MCF 10A (cell line): ENCODE measurements around the gene NPM3. TPM values are rescaled to one million over a fixed set of nuclear protein-coding genes. Genes with fewer than 3 reads are reported as not detected.

Experiments
- BruUV-seq: library from RNA; stranded (reverse); fragments of 400-500 nt; replicated peaks from 2 replicates; lab custom pipeline; 2021; lab: Mats Ljungman, UMichigan
- CTCF ChIA-PET: fragments of 300-600 bp; sonication (Branson Sonifier 250); formaldehyde crosslinking; extraction: SDS; loops from one replicate; lab custom pipeline; 2021; ENCODE audit warnings: antibody characterized with exemption, inconsistent platforms; lab: Yijun Ruan, JAX
- POLR2A ChIA-PET: fragments of 300-600, 350-650 bp; sonication (Branson Sonifier 250); formaldehyde crosslinking; extraction: SDS; loops from one replicate; lab custom pipeline; 2020; ENCODE audit warnings: antibody characterized with exemption, inconsistent platforms; lab: Yijun Ruan, JAX
- DNase-seq: peaks from one replicate; pipeline ENCODE4 v3.0.0-alpha.2; 2018; ENCODE audit not compliant: unreplicated experiment
- H3K27ac Mint-ChIP-seq: one replicate; pipeline ENCODE4 v1.8.0; 2022; ENCODE audit warnings: mild to moderate bottlenecking, low read depth, mixed read lengths; ENCODE audit not compliant: unreplicated experiment
- H3K27me3 Mint-ChIP-seq: one replicate; pipeline ENCODE4 v1.8.0; 2022; ENCODE audit warnings: mixed read lengths; ENCODE audit not compliant: insufficient read depth, unreplicated experiment
- H3K36me3 Mint-ChIP-seq: one replicate; pipeline ENCODE4 v1.8.0; 2022; ENCODE audit warnings: mild to moderate bottlenecking, moderate library complexity, mixed read lengths; ENCODE audit not compliant: insufficient read depth, unreplicated experiment
- H3K4me1 Mint-ChIP-seq: one replicate; pipeline ENCODE4 v1.8.0; 2022; ENCODE audit warnings: mixed read lengths; ENCODE audit not compliant: insufficient read depth, unreplicated experiment
- H3K4me3 Mint-ChIP-seq: one replicate; pipeline ENCODE4 v1.8.0; 2022; ENCODE audit warnings: mild to moderate bottlenecking, moderate library complexity, mixed read lengths; ENCODE audit not compliant: unreplicated experiment
- H3K9me3 Mint-ChIP-seq: one replicate; pipeline ENCODE4 v1.8.0; 2022; ENCODE audit warnings: mixed read lengths; ENCODE audit not compliant: unreplicated experiment
- CTCF ChIP-seq: fragments of 200-600 bp; IDR thresholded peaks from one replicate; pipeline ENCODE4 v1.8.0; 2022; ENCODE audit warnings: antibody characterized with exemption, mild to moderate bottlenecking; ENCODE audit not compliant: unreplicated experiment
- intact Hi-C: fragments of 100-400 bp; cut with micrococcal nuclease; formaldehyde crosslinking; loops from 2 replicates; pipeline ENCODE4 v1.14.1; 2022
- total RNA-seq: library from RNA; stranded (reverse); gene quantifications from 2 replicates; pipeline ENCODE4 v1.2.3, GENCODE V29; 2022

NPM3 gene
- total RNA-seq, 1 experiment from 2014 or later, result 163 TPM

- Mint-ChIP-seq H3K4me1 (peaks cover 20% of the 10 kb centered on the region), H3K4me3 (peak overlapping the region; percentile 84), H3K27ac (peak overlapping the region; percentile 89), H3K27me3 (no peaks in the 10 kb centered on the region), H3K9me3 (no peaks in the 10 kb centered on the region), H3K36me3 (peaks cover 29% of the 10 kb centered on the region)
- ChIA-PET CTCF (interaction anchor here (0.7 kb wide), 1 partner anchor 217 kb away, joined by 3 read pairs; no protein-coding TSS in a partner anchor), POLR2A (interaction anchor here (0.7 to 4.7 kb wide), 18 partner anchors 9 to 785 kb away, joined by 3 to 56 read pairs (median 4); partner anchors contain the start of genes DPCD, NPM3 and POLL)
- no TSS peak for BruUV-seq
- DNase-seq, result no peak
- intact Hi-C loops, result no loop called here
- TF ChIP-seq CTCF, result no peak
Observed at GRCh38 chr10:101816913-101817336, 33.7 kb upstream of the NPM3 start.

GRCh38 chr10:101816376-101816775 is 33.1 kb upstream of the NPM3 start:
- Mint-ChIP-seq H3K9me3 (no peaks in the 10 kb centered on the region), H3K4me3 (peak overlapping the region; percentile 84), H3K36me3 (peaks cover 33% of the 10 kb centered on the region), H3K4me1 (peaks cover 20% of the 10 kb centered on the region), H3K27ac (peak overlapping the region; percentile 41), H3K27me3 (no peaks in the 10 kb centered on the region)
- no peak for DNase-seq
- POLR2A ChIA-PET, result interaction anchor here (0.7 to 4.7 kb wide), 14 partner anchors 9 to 784 kb away, joined by 3 to 56 read pairs (median 4); partner anchors contain the start of genes ARMH3, DPCD, FBXW4 and NPM3
- CTCF ChIA-PET, result interaction anchor here (0.7 to 1.0 kb wide), 3 partner anchors 195 to 661 kb away, joined by 3 to 5 read pairs (median 3); no protein-coding TSS in a partner anchor
- no TSS peak for BruUV-seq
- intact Hi-C loops, result no loop called here
- no peak for TF ChIP-seq CTCF

GRCh38 chr10:101814466-101815071 is 31.3 kb upstream of the NPM3 start:
- Mint-ChIP-seq H3K27me3 (no peaks in the 10 kb centered on the region), H3K9me3 (no peaks in the 10 kb centered on the region), H3K36me3 (peaks cover 46% of the 10 kb centered on the region), H3K27ac (peak overlapping the region; percentile 41), H3K4me1 (peaks cover 20% of the 10 kb centered on the region), H3K4me3 (peak overlapping the region; percentile 84)
- no peak for TF ChIP-seq CTCF
- no TSS peak for BruUV-seq
- intact Hi-C loops, result no loop called here
- DNase-seq, result no peak
- CTCF ChIA-PET, result interaction anchor here (0.5 to 0.7 kb wide), 2 partner anchors 21 to 34 kb away, joined by 4 read pairs; no protein-coding TSS in a partner anchor
- POLR2A ChIA-PET, result interaction anchor here (0.5 to 4.7 kb wide), 5 partner anchors 8 to 120 kb away, joined by 3 to 35 read pairs (median 5); partner anchors contain the start of genes FBXW4 and NPM3

- Mint-ChIP-seq H3K27ac (no peak overlapping the region), H3K36me3 (peaks cover 58% of the 10 kb centered on the region), H3K27me3 (no peaks in the 10 kb centered on the region), H3K4me3 (no peak overlapping the region), H3K4me1 (peaks cover 20% of the 10 kb centered on the region), H3K9me3 (no peaks in the 10 kb centered on the region)
- no TSS peak for BruUV-seq
- DNase-seq, result no peak
- CTCF ChIA-PET, result interaction anchor here (0.5 to 1.9 kb wide), 2 partner anchors 31 to 231 kb away, joined by 7 to 8 read pairs; no protein-coding TSS in a partner anchor
- TF ChIP-seq CTCF, result no peak
- intact Hi-C loops, result no loop called here
- POLR2A ChIA-PET, result no interaction called here
Observed at GRCh38 chr10:101812606-101813005, 29.4 kb upstream of the NPM3 start.
